Measurements from ENCODE around the gene UNC79.
"Not testable (repeated sequence)": the region's sequence is repeated elsewhere in the genome, so short reads cannot be mapped to it uniquely, and the experiment has no call there.

- TF ChIP-seq CTCF (conservative IDR thresholded peaks at IDR 0.05); EZH2 (IDR thresholded peaks at IDR 0.05; ENCODE audit: low read depth): not testable (repeated sequence)
These were observed 94.5 kb downstream of the UNC79 start for GRCh38 chr14:93525216-93525615.

All from PC-9 (cell line).